Measurements from ENCODE around the gene SAFB. TPM values are rescaled to one million over a fixed set of nuclear protein-coding genes. Genes with fewer than 3 reads are reported as not detected.

Gene SAFB
- total RNA-seq, 2 experiments from 2014 or later = 128 to 129 TPM

DNA sequence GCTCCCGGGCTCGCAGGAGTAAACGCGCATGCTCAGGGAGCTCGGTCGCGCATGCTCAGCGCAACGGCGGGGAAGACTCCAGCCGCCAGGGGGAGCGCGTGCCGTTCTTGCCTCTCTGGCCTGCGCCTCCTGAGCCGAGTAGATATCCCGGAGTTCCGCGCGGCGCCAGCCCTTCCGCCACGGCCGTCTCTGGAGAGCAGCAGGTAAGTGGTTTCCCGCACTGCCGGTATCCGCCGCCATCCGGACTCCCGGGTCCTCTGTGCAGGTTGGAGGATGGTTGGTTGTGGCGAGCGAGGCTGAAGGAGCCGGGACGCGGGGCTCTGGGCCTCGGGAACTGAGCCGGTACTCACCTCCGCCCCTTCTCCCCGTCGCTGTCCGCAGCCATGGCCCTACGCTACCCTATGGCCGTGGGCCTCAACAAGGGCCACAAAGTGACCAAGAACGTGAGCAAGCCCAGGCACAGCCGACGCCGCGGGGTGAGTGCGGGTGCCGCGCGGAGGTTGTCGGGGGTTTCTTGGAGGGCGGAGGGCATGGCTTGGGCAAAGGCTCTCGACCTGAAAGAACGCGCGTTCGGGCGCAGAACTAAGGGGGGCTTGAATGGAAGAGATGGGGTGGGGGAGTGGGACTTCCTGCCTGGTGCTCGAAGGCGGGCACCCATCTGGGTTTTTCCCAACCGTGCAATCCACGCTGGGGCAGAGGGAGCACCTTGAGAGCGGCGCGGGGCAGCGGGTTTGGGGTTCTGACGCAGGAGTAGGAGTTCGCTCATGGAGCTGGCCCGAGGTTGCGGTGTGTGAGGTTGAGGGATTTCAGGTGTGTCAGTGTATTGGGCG lies 67.5 kb downstream of the SAFB start, which contains the start of gene RPL36:
Gene RPL36, plus strand, starts transcription at position 171 of the 830 bp plus-strand sequence. Its CDS starts 213 bp downstream, at position 384.
- POLR2A ChIA-PET = interaction anchor here (0.6 to 2.8 kb wide), 10 partner anchors 8 to 213 kb away, joined by 3 to 73 read pairs (median 4); partner anchors contain the start of genes CATSPERD, LONP1, NDUFA11 and SAFB
- CTCF ChIA-PET = interaction anchor here (0.7 to 3.7 kb wide), 14 partner anchors 9 to 139 kb away, joined by 3 to 25 read pairs (median 4); partner anchors contain the start of genes CATSPERD, HSD11B1L, LONP1 and SAFB2

DNA sequence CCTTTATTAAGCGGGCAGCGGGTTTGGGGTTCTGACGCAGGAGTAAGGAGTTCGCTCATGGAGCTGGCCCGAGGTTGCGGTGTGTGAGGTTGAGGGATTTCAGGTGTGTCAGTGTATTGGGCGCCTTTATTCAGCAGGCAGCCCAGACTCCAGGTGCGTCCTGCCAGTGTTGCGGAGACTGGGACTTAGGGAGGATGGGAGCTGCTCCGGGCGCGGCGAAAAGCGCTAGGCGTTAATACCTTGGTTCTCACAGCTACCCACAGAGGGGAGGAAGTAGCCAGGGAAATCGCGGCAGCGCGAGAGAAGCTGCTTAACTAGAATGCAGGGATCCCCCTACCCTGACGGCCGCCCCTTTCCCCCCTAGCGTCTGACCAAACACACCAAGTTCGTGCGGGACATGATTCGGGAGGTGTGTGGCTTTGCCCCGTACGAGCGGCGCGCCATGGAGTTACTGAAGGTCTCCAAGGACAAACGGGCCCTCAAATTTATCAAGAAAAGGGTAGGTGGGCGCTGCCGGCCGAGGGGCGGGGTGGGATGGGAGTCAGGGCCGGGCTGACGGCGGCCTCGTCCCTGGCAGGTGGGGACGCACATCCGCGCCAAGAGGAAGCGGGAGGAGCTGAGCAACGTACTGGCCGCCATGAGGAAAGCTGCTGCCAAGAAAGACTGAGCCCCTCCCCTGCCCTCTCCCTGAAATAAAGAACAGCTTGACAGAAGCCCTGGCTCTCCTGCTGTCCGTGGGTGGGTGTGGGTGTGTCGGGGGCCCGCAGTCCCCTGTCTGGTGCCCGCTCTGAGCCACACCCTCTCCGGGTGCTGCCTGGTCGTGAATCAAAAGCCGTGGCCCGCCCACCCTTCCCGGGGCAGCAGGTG lies 68.3 kb downstream of the SAFB start:
- ChIA-PET CTCF (interaction anchor here (1.3 to 3.7 kb wide), 3 partner anchors 16 to 29 kb away, joined by 4 to 25 read pairs (median 7); partner anchors contain the start of genes CATSPERD and LONP1), POLR2A (interaction anchor here (0.6 to 2.8 kb wide), 12 partner anchors 9 to 118 kb away, joined by 3 to 73 read pairs (median 4); partner anchors contain the start of genes CATSPERD, LONP1, SAFB and SAFB2)

DNA sequence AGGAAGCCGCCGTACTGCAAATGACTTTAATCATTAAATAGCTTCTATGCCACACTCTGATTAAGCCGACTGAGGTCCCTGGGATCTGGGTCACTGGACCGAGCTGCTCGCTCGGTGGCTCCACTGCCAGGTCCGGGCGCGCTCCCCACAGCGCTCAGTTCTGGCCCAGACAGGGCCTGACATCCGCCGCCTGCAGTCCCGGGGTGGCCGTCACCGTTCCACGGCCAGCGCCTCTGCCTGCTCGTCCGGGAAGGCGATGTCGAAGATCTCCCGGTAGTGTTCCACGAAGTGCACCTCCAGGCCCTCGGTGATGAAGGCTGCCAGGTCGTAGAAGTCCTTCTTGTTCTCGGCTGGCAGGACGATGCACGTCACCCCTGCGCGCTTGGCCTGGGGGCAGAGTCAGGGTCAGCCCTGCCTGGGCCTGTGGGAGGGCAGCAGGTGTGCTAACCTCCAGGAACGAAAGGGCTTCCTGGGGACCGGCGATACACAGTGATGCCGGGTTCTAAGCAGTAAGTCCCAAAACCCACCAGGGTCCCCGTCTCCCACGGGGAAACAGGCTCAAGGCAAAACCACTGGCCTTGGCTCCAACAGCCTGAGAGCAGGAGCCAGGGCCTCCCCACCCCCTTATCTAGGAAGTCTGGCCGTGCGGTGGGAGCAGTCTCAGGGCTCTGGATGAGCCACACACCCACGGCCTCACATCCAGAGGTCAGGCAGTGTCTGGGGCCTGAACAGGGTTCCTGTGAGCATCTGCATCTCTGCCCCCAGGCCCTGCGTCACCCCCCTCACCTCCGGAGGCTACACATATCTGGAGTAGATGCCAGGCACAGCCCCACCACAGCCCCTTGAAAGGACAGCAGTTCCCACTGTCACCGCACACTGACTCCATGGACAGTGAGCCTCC lies 69.2 kb downstream of the SAFB start:
- ChIA-PET CTCF (interaction anchor here (1.3 to 3.7 kb wide), 3 partner anchors 16 to 28 kb away, joined by 4 to 25 read pairs (median 7); partner anchors contain the start of genes CATSPERD and LONP1), POLR2A (interaction anchor here (0.9 to 2.8 kb wide), 9 partner anchors 8 to 112 kb away, joined by 3 to 73 read pairs (median 5); partner anchors contain the start of genes CATSPERD, LONP1, SAFB and SAFB2)

DNA sequence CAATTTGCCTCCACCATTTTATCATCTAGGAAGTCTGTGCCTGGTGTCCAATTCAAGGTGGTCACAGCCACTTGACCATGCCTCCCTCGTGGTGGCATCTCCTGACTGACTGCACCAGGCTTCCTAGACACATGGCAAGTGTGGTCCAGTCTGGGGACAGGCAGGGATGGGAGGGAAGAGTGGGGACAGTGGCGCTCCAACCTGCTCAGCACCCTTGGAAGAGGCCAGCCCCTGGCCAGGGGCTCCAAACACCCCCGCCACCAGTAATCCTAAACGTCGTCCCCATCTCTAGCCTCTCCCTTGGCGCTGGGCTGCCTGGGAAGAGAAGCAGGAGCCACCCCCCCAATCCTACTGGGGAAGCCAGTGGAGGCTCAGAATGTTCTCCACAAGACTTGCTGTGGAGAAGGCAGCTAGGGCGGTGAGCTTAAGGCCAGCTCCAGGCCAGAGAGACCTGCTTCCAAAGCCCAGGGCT lies 69.9 kb downstream of the SAFB start:
- CTCF ChIA-PET = no interaction called here
- POLR2A ChIA-PET = interaction anchor here (1.5 to 2.0 kb wide), 2 partner anchors 22 to 26 kb away, joined by 5 to 6 read pairs; no protein-coding TSS in a partner anchor

DNA sequence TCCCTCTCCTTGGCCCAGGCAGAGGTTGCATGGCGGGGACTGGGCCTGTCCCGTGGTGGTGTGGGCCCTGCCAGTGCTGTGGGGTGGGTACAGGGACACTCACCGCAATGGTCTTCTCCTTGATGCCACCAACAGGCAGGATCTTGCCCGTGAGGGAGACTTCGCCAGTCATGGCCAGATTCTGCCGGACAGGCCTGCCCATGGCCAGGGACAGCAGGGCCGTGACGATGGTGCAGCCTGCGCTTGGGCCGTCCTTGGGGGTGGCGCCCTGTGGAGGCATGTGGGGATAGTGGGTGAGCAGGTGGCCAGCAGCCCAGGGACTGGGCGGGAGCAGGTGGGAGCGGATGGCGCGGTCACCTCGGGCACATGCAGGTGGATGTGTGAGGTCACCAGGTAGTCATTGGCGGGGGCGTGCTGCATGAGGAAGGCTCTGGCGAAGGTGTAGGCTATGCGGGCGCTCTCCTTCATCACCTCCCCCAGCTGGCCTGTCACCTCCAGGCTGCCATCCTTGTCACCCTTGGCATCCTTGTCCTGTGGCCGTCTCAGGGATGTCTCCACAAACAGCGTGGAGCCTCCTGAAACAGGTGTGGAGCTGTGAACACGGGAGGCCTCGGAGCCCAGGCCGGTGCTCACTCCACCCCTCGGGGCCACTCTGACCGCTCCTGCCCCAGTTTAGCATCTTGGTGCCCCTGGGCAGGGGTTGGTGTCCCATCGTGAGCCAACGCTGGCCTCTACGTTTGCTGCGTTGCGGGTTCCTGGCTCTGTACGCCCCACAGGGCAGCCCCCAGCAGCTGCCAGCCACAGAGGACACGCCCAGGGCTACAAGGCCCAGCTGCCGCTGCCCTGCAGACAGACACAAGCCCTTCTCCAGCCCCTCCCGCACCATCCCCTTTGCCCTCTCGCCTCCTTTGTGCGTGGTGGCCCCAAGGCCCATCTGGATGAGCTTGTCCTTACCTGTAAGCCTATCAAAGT lies 70.6 kb downstream of the SAFB start:
- CTCF ChIA-PET = interaction anchor here (1.7 kb wide), 1 partner anchor 25 kb away, joined by 5 read pairs; no protein-coding TSS in a partner anchor
- POLR2A ChIA-PET = interaction anchor here (0.5 to 2.0 kb wide), 3 partner anchors 21 to 46 kb away, joined by 3 to 6 read pairs (median 5); no protein-coding TSS in a partner anchor

DNA sequence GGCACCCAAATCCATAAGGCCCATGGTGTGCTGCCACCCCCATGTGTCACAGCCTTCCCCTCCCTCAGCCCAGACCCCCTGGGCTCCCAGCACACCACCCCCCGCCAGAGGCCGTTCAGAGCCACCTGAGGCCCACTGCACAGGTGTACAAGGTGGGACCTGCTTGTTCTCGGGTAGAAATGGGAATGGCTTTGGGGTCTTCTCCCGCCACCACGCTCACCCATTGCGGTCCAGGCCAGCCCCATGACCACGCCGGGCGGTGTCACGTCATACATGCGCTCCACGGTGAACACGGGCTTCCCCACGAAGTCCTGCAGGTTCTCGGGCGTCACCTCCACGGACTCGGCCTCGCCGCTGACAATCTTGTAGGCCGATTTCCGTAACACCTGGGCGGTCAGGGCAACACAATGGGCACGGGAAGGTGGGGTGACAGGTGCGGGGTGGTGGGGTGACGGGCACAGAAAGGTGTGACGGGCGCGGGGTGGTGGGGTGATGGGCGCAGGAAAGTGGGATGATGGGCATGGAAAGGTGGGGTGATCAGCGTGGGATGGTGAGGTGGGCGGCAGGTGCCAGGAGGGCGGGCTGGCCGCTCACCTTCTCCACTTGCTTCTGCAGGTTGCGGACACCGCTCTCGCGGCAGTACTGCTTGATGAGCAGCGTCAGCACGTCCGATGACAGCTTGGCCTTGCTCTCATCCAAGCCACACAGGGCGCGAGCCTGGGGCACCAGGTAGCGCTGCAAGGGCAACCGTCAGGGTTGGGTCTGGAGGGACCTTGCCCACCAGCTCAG lies 71.5 kb downstream of the SAFB start:
- CTCF ChIA-PET = interaction anchor here (1.2 to 1.7 kb wide), 2 partner anchors 20 to 24 kb away, joined by 5 to 8 read pairs; no protein-coding TSS in a partner anchor
- POLR2A ChIA-PET = interaction anchor here (0.5 to 2.0 kb wide), 4 partner anchors 15 to 46 kb away, joined by 3 to 10 read pairs (median 6); no protein-coding TSS in a partner anchor

DNA sequence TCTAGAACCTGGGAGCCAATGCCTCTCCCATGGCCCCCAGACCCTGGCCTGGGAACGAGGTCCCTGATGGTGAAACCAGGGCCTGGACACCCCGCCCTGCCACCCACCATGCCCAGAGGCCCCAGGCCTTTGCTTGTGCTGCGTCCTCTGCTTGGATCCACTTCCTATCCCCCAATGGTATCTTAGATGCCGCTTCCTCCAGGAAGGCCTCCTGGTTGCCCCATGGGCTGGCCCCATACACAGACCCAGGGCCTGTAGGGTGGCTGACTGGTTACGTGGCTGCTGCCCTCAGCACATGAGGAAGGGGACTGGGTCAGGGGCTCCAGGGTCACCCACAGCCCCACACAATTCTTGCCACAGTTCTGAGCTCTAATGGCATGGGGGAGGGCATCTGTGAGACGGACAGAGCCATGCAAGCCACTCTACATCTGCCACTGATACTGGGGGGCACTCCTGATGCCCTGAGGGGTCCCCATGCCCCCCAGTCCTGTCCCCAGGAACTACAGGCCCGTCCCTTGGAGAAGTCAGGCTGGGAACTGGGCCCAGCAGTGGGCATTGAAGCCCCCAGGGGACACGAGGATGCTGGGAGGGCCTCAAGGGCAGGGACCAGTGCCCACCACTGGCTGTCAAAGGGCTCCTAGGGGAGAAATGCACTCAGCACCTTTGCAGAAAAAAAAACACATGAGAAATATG lies 72.2 kb downstream of the SAFB start:
- ChIA-PET POLR2A (interaction anchor here (0.6 kb wide), 1 partner anchor 14 kb away, joined by 10 read pairs; no protein-coding TSS in a partner anchor), CTCF (interaction anchor here (1.2 to 1.7 kb wide), 2 partner anchors 20 to 23 kb away, joined by 5 to 8 read pairs; no protein-coding TSS in a partner anchor)

DNA sequence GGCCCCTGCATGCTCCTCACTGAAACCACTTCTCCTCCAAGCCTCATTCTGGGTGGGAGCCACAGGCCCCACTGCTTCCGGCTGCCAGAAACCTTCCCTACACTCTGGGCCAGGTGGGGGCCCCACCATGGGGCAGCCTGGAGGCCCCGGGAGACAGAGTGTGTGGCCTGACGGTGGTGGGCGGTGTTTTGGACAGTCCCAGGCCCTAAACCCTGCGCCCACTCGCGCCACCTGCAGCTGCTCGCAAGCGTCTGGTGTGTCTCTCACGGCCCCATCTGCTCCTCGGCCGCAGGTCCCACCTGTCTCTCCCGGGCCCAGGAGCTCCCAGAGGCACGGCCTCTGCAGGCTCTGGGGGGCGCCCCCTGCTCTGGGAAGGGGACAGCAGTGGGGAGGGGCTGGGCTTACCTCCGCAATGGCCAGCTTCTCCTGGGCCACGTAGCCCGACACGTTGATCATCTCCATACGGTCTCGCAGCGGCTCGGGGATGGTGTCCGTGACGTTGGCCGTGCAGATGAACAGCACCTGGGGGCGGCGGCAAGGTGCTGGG lies 72.8 kb downstream of the SAFB start:
- CTCF ChIA-PET = interaction anchor here (1.2 kb wide), 1 partner anchor 19 kb away, joined by 8 read pairs; no protein-coding TSS in a partner anchor
- POLR2A ChIA-PET = no interaction called here

DNA sequence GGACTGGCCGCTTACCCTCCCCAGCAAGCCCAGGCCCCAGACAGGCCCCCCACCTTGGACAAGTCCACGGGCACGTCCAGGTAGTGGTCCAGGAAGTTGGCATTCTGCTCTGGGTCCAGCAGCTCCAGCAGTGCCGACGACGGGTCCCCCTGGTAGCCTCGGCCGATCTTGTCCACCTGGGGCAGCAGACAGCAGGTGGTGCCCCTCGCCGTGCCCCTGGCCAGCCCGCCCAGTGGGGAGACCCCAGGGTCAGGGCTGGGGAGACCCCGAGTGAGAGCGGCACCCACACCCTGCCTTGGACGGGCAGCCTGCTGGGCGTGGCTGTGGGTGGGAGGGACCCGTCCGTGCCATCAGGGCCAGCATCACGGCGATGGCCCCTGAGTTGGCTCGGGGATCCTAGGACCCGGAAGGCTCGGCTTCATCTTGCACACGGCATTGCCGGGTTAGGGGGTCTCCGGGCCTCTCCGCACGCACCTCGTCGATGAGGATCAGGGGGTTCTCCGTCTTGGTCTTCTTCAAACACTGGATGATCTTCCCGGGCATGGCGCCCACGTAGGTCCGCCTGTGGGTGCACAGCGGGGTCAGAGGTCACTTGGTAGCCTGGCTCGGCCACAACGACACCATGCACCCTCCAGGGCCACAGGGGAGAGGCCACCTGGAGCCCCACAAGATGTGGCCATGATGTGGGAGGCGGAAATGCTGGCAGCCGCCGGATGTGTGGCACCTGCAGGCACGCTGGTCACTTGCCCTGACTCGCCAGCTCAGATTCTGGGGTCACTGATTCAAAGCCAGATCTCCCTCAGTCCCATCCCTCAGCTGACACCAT lies 73.5 kb downstream of the SAFB start:
- POLR2A ChIA-PET = no interaction called here
- CTCF ChIA-PET = no interaction called here

DNA sequence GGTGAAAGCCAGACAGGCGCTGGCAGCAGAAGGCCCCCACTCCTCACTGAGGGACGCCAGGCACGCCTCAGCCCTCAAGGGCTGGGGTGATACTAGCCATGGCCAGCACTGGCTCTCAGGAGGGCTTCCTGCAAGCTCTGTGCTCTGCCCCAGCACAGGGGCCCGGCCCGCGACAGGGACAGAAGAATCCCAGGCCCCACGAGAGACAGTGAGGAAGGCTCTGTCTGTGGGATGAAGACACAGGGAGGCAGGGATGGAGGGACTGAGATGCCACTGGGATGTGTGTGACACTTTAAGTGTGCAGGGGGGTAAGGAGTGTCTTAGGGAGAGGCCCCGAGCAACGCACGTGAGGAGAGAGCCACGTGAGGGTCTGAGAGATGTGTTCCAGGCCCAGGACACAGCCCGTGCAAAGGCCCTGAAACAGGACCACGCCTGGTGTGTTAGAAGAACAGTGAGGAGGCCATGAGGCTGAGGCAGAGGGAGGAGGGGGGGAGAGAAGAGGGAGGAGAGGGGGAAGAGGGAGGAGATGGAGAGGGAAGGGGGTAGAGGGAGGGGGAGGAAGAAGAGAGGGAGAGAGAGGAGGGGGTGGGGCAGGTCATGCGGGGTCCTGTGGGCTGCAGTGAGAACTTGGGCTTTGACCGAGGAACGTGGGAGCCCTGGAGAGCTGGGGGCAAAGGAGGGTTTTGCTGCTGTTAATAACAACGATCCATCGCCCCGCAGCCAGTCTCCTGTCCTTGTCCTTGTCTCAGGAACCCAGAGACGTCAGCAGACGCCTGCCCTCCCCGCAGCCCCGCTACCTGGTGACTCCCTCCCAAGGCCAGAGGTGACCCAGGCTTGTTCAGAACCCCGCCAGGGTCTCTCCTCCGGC lies 74.4 kb downstream of the SAFB start:
- CTCF ChIA-PET = no interaction called here
- POLR2A ChIA-PET = no interaction called here

DNA sequence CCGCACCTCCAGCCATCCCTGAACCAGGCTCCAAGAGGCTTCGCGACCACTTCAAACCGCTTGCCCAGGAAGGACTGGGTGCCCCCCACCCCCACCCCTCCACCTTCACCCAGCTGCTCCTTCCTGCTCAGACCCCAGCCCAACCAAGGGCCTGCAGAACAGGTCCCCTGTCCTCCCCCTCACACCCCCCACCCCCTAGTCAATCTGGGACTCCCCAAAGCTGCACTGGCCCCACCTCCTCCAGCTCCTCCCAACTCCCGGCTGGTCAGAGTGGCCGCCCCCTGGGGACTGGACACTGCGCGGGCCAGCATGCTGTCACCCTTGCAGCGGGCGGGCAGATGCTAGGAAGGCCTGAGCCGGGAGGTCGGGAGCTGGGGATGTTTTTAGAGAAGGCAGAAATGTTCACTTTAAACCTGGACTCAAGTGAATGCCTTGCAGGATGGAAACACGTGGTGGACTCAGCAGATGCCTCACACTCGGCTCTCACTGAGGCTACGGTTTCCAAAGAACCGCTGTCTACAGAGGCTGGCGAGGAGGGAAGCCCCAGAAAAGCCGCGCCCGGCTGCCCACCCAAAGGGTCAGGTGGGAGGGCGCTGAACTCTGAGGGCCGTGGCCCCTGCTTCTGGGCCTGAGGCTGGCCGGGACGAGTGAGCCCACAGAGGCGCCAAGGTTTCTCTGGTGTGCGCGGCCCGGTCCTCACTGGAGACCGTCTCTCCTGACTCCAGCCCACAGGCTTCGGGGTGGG lies 75.2 kb downstream of the SAFB start:
- POLR2A ChIA-PET = interaction anchor here (1.4 kb wide), 1 partner anchor 21 kb away, joined by 4 read pairs; no protein-coding TSS in a partner anchor

DNA sequence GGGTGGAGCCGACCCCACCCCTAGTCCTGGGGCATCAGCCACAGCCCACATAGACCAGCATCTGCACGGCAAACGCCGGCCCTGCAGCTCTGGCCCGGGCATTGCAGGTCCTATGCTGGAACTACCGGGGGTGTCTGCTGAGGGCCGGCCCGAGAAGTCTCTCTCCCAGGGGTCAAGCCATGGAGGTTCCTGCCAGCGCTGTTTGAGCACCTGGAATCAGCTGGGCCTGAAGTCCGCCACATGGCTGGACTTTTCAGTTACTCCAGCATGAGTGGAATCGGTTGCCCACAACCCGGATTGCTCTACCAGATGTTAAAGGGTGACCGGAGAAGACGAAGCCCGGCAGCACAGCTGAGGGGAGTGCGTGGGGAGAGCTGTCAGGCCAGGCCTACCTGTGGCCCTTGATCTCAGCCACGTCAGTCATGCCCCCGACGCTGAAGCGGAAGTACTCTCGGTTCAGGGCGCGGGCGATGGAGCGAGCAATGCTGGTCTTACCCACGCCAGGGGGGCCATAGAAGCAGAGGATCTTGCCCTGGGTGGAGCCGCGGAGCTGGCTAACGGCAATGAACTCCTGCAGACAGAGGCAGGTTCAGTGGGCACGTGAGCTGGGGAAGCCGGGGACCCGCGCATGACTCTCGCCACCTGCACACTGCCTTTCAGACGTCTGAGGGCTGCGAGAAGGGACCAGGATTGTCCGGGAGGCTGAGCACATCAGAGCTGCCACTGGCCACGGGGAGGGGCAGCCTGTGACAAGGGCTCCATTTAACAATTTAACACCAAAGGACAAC lies 75.9 kb downstream of the SAFB start:
- CTCF ChIA-PET = interaction anchor here (1.0 to 1.1 kb wide), 2 partner anchors 9 to 11 kb away, joined by 3 read pairs; partner anchors contain the start of gene RPL36
- POLR2A ChIA-PET = interaction anchor here (1.4 to 2.1 kb wide), 2 partner anchors 8 to 20 kb away, joined by 4 to 7 read pairs; no protein-coding TSS in a partner anchor

More for the DNA sequence above, 75.2 kb downstream of the SAFB start:
- CTCF ChIA-PET = interaction anchor here (1.1 kb wide), 1 partner anchor 10 kb away, joined by 3 read pairs; no protein-coding TSS in a partner anchor

All from activated CD8-positive, alpha-beta memory T cell treated with anti-CD3 and anti-CD28 coated beads for 36 hours (primary cell).